HuH-7.5 (cell line): ENCODE results near the gene AGBL4.

Source experiments
- DNase-seq: peaks from one replicate; pipeline ENCODE4 v3.0.0; 2011; ENCODE audit warnings: low spot score

Gene AGBL4

DNA sequence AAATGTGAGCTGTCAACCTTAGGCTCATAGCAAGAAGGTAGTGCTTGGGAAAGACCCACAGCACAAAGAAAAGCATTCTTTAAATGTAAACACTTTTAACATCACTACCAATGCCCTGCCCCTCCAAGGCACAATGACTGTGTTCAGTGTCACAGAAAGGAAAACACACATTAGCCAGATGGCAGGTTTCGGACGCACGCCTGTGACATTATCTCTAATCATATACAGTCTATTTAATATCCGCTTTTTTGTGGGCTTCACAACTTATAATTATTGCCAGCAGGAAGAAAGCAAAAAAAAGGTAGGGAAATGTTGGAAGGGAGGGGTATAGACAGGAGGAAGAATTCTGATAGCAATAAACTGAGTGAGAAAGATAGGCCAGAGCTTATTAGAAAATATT, 1134.7 kb downstream of the AGBL4 start:
- DNase-seq, result no peak

- no peak for DNase-seq
Measured at GRCh38 chr1:48887796-48888195, 1136.0 kb downstream of the AGBL4 start.

DNA sequence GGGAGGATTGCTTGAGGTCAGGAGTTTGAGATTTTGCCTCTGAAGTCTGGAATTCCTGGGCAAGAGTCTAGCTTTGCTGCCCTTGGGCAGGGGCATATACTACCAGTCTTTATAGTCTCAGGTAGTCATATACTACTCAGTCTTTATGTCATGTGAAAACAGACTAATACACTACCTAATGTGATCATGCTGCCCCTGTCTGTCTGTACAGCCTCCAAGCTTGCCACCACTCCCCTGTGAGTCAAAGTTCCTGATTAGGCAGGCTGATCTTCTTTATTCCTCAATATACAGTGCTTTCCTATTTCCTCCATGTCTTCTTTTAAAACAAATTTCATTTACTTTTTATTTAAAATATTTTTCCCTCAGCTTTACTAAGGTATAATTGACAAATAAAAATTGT, 1141.7 kb downstream of the AGBL4 start:
- DNase-seq, result no peak

DNA sequence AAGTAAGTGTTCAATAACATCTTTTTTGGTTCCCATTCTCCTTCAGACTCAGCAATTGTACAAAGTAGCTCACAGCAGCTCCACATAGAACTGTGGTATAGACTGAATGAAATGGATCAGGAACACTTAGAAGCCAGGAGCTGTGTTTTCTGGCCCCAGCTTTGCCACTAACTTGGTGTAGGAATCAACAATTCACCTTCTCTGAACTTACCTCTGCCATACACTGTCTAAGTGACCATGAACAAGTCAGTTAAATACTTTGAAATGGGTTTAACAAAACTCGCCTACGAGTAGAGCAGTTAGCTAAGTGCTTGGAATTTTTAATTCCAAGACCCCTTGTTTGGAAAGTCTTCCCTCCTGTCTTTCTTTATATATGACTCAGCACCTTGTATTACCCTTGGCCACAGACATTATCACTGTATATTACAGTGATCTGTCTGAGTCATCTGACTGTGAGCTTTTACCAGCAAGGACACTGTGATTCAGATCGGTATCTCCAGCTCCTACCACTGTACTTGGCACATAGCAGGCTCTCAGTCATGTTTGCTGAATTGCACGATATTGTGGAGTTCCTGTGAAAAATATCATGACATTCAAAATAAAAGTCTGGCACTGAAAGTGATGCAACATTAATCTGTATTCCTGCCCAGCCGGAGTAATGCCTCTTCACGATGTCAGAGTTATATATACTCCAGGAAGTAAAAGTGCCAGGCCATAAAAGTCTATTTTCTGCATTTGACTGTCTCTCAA, 1145.4 kb downstream of the AGBL4 start:
- no peak for DNase-seq

GRCh38 chr1:48876330-48876785, 1147.4 kb downstream of the AGBL4 start:
- no peak for DNase-seq

DNA sequence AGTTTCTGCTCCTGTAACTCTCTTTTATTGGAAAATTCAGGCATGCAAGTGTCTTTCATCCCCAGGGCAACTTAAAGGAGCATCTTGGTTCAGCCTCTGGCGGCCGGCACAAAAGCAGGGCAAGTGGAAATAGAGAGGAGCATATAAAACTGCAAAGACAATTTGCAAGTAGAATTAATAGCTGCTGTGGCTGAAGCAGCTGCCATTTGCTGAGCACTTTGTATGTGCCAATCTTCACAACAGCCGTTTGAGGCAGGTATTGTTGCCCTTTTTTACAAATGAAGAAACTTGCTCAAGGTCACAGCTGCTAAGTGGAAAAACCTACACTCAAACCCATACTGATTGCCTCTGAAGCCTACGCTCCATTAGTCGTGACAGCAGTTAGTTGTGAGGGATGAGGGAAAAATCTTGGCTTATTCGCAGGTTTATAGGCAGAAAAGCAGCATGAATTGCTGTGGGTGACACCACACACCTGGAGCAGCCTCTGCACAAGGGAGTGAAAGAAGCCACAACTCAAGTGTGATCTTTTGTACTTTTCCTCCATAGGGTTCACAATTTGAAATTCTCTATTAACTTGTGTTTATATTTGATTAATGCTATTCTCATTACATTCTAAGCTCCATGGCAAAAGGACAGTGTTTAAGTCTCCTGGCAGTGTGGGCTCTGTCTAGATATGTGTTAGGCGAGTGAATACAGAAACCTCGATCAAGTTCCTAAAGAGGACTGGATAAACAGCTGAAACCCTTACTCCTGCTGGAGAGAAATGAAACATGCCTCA, 1148.0 kb downstream of the AGBL4 start:
- DNase-seq, result no peak

- DNase-seq, result no peak
Measured at GRCh38 chr1:48873944-48874343, 1149.8 kb downstream of the AGBL4 start.

DNA sequence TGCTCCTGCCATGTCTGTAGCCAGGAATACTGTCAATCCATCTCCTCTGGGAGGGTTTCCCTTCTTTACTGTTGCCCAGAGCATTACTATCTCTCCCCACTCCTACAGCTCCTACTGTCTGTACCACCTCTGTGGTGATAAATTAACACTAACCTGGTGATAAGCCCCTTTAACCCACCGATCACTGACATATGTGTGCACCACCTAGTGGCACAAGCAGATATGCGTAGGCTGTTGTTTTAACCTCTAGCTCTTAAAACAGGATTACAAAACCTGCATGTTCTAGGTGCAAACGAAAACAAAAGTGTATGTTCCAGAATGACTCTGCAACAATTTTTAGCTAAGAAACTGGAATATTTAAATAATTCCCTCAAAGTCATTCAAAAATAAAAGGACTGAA, 1153.2 kb downstream of the AGBL4 start:
- DNase-seq, result no peak

DNA sequence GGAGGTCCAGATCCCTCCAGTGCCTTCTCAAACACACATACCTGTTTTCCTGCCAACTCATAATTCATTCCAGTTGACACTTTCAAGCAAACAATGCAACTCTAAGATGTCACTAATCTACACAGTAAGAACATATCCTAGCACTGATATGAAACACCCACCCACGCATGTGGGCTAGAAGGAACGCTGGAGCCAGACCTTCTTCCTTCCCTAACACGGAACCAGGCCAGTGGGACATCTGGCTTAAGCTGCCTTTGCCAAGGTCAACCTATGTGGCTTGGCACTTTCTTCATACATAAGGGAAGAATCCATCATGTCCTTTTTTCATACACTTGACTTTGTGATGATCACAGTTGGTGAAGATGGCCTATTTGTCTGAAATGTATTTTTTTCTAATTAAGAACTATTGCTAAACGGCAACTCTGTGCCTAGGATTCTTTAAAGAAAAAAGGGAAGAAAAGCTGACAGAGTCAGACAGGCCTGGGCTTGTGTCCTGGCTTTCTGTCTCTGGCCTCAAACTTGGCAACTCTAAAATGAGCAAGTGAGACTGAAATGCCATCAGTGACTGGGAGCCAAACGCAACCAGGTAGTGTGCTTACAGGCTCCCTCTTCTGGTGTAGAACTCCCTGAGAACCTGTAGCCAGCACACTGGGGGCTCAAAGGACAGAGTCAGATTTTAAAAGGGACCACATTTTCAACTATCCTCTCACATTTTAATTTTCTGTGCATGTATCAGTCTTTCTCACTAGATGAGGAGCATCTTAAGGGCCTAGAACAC, 1154.4 kb downstream of the AGBL4 start:
- no peak for DNase-seq

- DNase-seq, result no peak
Measured at GRCh38 chr1:48864913-48865312, 1158.8 kb downstream of the AGBL4 start.

DNA sequence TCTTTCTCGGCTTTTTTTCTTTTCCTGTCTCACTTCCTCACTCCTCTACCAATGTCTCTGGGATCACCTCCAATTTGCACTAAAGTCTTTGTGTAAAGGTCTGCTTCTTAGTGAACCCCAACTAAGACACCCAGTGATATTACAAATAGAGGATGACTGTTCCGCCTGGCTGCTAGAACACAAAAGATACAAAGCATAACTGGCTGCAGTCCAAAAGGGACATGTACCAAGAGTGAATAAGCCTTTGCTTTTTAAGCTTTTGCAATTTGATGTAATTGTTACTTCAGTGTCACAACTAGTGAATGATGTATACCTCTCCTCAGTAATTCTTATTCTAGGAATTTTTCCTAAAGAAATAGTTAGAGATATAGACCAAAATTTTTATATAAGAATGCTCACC, 1164.3 kb downstream of the AGBL4 start:
- DNase-seq, result no peak

DNA sequence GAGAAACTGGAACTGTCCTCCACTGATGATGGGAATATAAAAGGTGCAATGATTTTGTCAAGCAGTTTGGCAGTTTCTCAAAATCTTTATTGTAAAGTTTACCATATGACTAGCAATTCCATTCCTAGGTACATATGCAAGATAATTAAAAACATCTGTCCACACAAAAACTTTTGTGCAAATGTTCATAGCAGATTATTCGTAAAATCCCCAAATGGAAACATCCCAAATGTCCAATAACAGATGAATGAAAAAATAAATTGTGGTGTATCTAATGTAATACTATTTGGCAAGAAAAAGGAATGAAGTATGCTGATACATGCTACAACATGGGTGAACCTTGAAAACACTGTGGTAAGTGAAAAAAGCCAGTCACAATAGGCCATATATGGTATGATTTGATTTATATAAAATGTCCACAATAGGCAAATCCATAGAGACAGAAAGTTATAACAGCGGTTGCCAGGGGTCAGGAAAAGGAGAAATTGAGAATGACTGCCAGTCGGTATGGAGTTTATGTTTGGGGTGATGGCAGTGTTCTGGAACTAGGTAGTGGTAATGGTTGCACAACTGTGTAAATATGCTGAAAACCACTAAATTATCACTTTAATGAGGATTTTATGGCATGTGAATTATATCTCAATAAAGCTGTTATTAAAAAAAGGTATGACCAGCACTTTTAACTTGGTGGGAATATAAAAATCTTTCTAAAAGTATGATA, 1165.4 kb downstream of the AGBL4 start:
- DNase-seq, result no peak

GRCh38 chr1:48853006-48853405, 1170.7 kb downstream of the AGBL4 start:
- no peak for DNase-seq

- DNase-seq, result no peak
Measured at GRCh38 chr1:48851638-48852037, 1172.1 kb downstream of the AGBL4 start.

DNA sequence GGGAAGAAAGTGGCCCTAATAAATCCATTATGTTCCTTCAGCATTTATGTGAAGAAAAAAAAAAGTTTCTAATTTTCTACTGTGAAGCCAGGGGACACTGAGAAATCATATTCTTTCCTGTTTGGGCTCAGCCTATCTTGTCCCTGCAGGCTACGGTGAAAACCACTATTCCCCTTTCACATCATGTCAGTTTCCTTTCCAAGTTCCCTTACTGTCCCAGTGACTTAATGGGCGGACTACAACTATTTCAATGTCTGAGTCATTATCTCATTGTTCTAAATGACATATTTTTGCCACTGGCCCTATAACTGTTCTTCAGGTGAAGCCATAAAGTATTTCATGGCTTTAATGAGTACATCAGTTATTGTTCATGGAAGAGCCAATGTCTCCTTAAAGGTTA, 1175.7 kb downstream of the AGBL4 start:
- DNase-seq, result no peak

- no peak for DNase-seq
Measured at GRCh38 chr1:48846441-48846840, 1177.3 kb downstream of the AGBL4 start.

DNA sequence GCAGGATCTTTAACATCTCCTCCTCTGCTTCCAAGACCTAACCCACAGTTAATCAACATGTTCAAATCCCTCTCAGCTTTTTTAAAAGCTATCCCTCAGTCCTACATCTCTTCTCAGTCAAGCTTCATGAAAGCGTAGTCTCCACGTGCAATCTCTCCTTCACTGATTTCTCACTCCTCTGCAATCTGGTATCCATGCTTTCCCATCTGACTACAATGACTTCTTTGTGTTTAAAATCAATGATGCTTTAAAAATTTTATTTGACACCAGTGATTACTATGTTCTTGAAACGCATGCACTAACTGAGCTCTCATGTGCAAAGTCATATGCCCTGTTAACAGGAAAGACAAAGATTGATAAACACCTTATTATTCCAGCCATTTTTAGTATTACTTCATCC, 1179.6 kb downstream of the AGBL4 start:
- no peak for DNase-seq

GRCh38 chr1:48841966-48842365, 1181.8 kb downstream of the AGBL4 start:
- no peak for DNase-seq

DNA sequence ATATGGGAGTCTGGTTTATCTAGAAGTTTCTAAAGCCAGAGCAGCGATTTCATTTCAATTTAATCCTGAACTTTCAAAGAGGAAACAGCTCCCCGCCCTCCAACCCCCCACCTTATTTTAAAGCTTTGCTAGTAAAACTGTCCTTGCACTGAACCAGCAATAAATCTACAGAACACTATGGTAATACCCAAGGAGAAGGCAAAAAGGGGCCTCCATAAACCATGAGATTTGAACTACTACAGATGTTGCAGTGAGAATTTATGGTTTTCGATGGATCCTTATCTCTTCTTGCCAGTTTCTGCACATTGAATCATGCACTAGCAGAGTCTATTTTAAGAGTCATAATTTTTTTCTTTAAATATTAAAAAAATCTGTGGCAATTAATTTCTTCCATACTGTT, 1182.3 kb downstream of the AGBL4 start:
- DNase-seq, result no peak

DNA sequence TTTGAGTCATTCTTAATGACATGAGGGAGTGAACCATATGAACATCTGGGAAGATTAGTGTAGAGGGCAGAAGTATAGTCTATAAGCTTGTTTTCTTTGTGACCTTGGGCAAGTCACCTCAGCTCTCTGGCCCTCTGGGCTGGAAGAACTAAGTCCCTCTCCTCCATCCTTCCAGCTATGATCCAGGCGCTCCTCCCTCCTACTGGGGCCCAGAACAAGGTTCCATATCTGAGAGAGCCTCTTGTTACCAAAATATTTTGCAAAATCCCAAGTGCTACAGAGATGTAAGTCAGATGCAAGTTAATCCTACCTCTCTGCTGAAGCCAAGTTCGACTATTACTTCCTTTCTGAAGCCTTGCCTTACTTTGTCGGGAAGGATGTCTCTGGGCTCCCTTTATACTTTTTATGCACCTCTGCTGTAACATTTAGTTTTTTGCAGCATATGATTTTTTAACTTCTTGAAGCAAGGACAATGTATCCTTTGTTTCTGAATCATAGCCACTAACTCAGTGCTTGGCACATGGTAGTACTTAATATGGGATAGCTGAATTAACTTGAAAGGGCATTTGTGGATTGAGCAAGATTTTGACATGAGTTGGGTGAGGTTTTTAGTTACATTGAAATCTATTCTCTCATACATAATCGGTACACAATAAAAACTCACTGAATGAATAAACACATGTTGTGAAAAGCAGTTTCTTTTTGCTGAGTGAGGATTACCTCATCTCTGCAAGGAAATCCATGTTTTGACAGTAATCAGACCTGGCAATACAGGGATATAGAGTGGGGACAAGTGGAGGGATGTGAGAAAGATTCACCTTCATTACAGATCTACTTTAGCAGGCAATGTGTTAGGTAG, 1192.4 kb downstream of the AGBL4 start:
- no peak for DNase-seq

DNA sequence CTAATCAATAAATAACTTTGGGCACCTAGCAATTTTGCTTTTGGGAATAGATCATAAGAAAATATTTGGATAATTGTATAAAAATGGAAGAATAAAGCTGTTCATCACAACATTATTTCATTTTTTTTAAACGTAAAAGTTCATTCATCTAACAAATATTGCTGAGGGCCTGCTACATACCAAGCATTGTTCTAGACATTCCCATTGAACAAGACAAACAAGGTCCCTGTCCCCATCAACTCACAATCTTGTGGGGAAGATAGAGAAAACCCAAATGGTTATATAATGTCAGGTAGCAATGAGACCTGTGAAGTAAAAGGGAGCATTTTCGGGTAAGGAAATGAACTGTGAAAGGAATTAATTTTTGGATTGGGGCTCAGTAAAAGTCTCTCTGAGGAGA, 1193.0 kb downstream of the AGBL4 start:
- no peak for DNase-seq
